ENCODE data around the gene ABR.
"Not testable (repeated sequence)": the region's sequence is repeated elsewhere in the genome, so short reads cannot be mapped to it uniquely, and the experiment has no call there.

The ABR gene

GRCh38 chr17:1136748-1137147 lies 43.0 kb downstream of the ABR start:
- no peaks in the 10 kb centered on the region for H3K27me3 ChIP-seq (replicated peaks; ENCODE audit: control insufficient read depth, insufficient read depth, low read length)
- H3K9me3 ChIP-seq (ENCODE audit: control insufficient read depth, low read length), result no peaks in the 10 kb centered on the region
- DNase-seq (ENCODE audit: low read depth), result no peak

GRCh38 chr17:1134634-1135324 lies 45.0 kb downstream of the ABR start:
- Histone ChIP-seq H3K27me3 (replicated peaks; ENCODE audit: control insufficient read depth, insufficient read depth, low read length) (no peaks in the 10 kb centered on the region), H3K4me1 (ENCODE audit: control insufficient read depth, insufficient read depth, low read length) (no peaks in the 10 kb centered on the region), H3K9ac (ENCODE audit: low read length) (no peak overlapping the region), H3K9me3 (ENCODE audit: control insufficient read depth, low read length) (no peaks in the 10 kb centered on the region), H3K36me3 (ENCODE audit: control insufficient read depth, insufficient read depth, low read length, severe bottlenecking) (no peaks in the 10 kb centered on the region), H3K4me3 (ENCODE audit: low read length) (no peak overlapping the region)
- no peak for DNase-seq (ENCODE audit: low read depth)

More at GRCh38 chr17:1136748-1137147, 43.0 kb downstream of the ABR start:
- Histone ChIP-seq H3K4me1 (ENCODE audit: control insufficient read depth, insufficient read depth, low read length) (no peaks in the 10 kb centered on the region), H3K9ac (ENCODE audit: low read length) (no peak overlapping the region), H3K36me3 (ENCODE audit: control insufficient read depth, insufficient read depth, low read length, severe bottlenecking) (no peaks in the 10 kb centered on the region), H3K4me3 (ENCODE audit: low read length) (no peak overlapping the region)

GRCh38 chr17:1130191-1130590 lies 49.6 kb downstream of the ABR start:
- Histone ChIP-seq H3K4me3 (ENCODE audit: low read length) (no peak overlapping the region), H3K9ac (ENCODE audit: low read length) (no peak overlapping the region), H3K4me1 (ENCODE audit: control insufficient read depth, insufficient read depth, low read length) (no peaks in the 10 kb centered on the region), H3K9me3 (ENCODE audit: control insufficient read depth, low read length) (no peaks in the 10 kb centered on the region), H3K27me3 (replicated peaks; ENCODE audit: control insufficient read depth, insufficient read depth, low read length) (no peaks in the 10 kb centered on the region), H3K36me3 (ENCODE audit: control insufficient read depth, insufficient read depth, low read length, severe bottlenecking) (no peaks in the 10 kb centered on the region)
- DNase-seq (ENCODE audit: low read depth), result no peak

- not testable (repeated sequence) for H3K36me3 ChIP-seq (ENCODE audit: control insufficient read depth, insufficient read depth, low read length, severe bottlenecking); H3K27me3 ChIP-seq (replicated peaks; ENCODE audit: control insufficient read depth, insufficient read depth, low read length); H3K9me3 ChIP-seq (ENCODE audit: control insufficient read depth, low read length); H3K4me1 ChIP-seq (ENCODE audit: control insufficient read depth, insufficient read depth, low read length); DNase-seq (ENCODE audit: low read depth); H3K9ac ChIP-seq (ENCODE audit: low read length); H3K4me3 ChIP-seq (ENCODE audit: low read length)
Observed at GRCh38 chr17:1128463-1128862, 51.3 kb downstream of the ABR start.

GRCh38 chr17:1126801-1127550 lies 52.8 kb downstream of the ABR start:
- Histone ChIP-seq H3K27me3 (replicated peaks; ENCODE audit: control insufficient read depth, insufficient read depth, low read length) (no peaks in the 10 kb centered on the region), H3K9me3 (ENCODE audit: control insufficient read depth, low read length) (no peaks in the 10 kb centered on the region), H3K36me3 (ENCODE audit: control insufficient read depth, insufficient read depth, low read length, severe bottlenecking) (no peaks in the 10 kb centered on the region), H3K4me3 (ENCODE audit: low read length) (no peak overlapping the region), H3K4me1 (ENCODE audit: control insufficient read depth, insufficient read depth, low read length) (peaks cover 6% of the 10 kb centered on the region), H3K9ac (ENCODE audit: low read length) (no peak overlapping the region)
- no peak for DNase-seq (ENCODE audit: low read depth)

- no peaks in the 10 kb centered on the region for H3K36me3 ChIP-seq (ENCODE audit: control insufficient read depth, insufficient read depth, low read length, severe bottlenecking)
- H3K4me1 ChIP-seq (ENCODE audit: control insufficient read depth, insufficient read depth, low read length), result peaks cover 6% of the 10 kb centered on the region
- DNase-seq (ENCODE audit: low read depth), result no peak
- no peak overlapping the region for H3K9ac ChIP-seq (ENCODE audit: low read length)
- no peak overlapping the region for H3K4me3 ChIP-seq (ENCODE audit: low read length)
- no peaks in the 10 kb centered on the region for H3K9me3 ChIP-seq (ENCODE audit: control insufficient read depth, low read length)
- no peaks in the 10 kb centered on the region for H3K27me3 ChIP-seq (replicated peaks; ENCODE audit: control insufficient read depth, insufficient read depth, low read length)
Observed at GRCh38 chr17:1126250-1126797, 53.5 kb downstream of the ABR start.

GRCh38 chr17:1125788-1126145 lies 54.0 kb downstream of the ABR start:
- no peak for DNase-seq (ENCODE audit: low read depth)
- no peaks in the 10 kb centered on the region for H3K27me3 ChIP-seq (replicated peaks; ENCODE audit: control insufficient read depth, insufficient read depth, low read length)
- H3K4me1 ChIP-seq (ENCODE audit: control insufficient read depth, insufficient read depth, low read length), result peaks cover 6% of the 10 kb centered on the region
- H3K36me3 ChIP-seq (ENCODE audit: control insufficient read depth, insufficient read depth, low read length, severe bottlenecking), result no peaks in the 10 kb centered on the region
- no peak overlapping the region for H3K9ac ChIP-seq (ENCODE audit: low read length)
- no peak overlapping the region for H3K4me3 ChIP-seq (ENCODE audit: low read length)
- no peaks in the 10 kb centered on the region for H3K9me3 ChIP-seq (ENCODE audit: control insufficient read depth, low read length)

GRCh38 chr17:1124896-1125787 lies 54.6 kb downstream of the ABR start:
- Histone ChIP-seq H3K4me1 (ENCODE audit: control insufficient read depth, insufficient read depth, low read length) (peaks cover 6% of the 10 kb centered on the region), H3K36me3 (ENCODE audit: control insufficient read depth, insufficient read depth, low read length, severe bottlenecking) (no peaks in the 10 kb centered on the region), H3K4me3 (ENCODE audit: low read length) (no peak overlapping the region), H3K27me3 (replicated peaks; ENCODE audit: control insufficient read depth, insufficient read depth, low read length) (no peaks in the 10 kb centered on the region), H3K9ac (ENCODE audit: low read length) (no peak overlapping the region), H3K9me3 (ENCODE audit: control insufficient read depth, low read length) (no peaks in the 10 kb centered on the region)
- DNase-seq (ENCODE audit: low read depth), result no peak

GRCh38 chr17:1123921-1124715 lies 55.7 kb downstream of the ABR start:
- Histone ChIP-seq H3K9me3 (ENCODE audit: control insufficient read depth, low read length) (no peaks in the 10 kb centered on the region), H3K4me1 (ENCODE audit: control insufficient read depth, insufficient read depth, low read length) (peaks cover 6% of the 10 kb centered on the region), H3K27me3 (replicated peaks; ENCODE audit: control insufficient read depth, insufficient read depth, low read length) (no peaks in the 10 kb centered on the region), H3K9ac (ENCODE audit: low read length) (no peak overlapping the region), H3K4me3 (ENCODE audit: low read length) (no peak overlapping the region), H3K36me3 (ENCODE audit: control insufficient read depth, insufficient read depth, low read length, severe bottlenecking) (no peaks in the 10 kb centered on the region)
- DNase-seq (ENCODE audit: low read depth), result no peak

- Histone ChIP-seq H3K4me3 (ENCODE audit: low read length) (no peak overlapping the region), H3K4me1 (ENCODE audit: control insufficient read depth, insufficient read depth, low read length) (peaks cover 6% of the 10 kb centered on the region), H3K9me3 (ENCODE audit: control insufficient read depth, low read length) (no peaks in the 10 kb centered on the region), H3K27me3 (replicated peaks; ENCODE audit: control insufficient read depth, insufficient read depth, low read length) (no peaks in the 10 kb centered on the region), H3K36me3 (ENCODE audit: control insufficient read depth, insufficient read depth, low read length, severe bottlenecking) (no peaks in the 10 kb centered on the region), H3K9ac (ENCODE audit: low read length) (no peak overlapping the region)
- DNase-seq (ENCODE audit: low read depth), result no peak
Observed at GRCh38 chr17:1123393-1123831, 56.4 kb downstream of the ABR start.
